OCI-LY7 (cell line): ENCODE data around the gene GAPDHS. TPM values are rescaled to one million over a fixed set of nuclear protein-coding genes. Genes with fewer than 3 reads are reported as not detected.

Source experiments
- BruUV-seq: library from RNA; stranded (reverse); fragments of 400-500 nt; replicated peaks from 2 replicates; lab custom pipeline; 2021; lab: Mats Ljungman, UMichigan
- CTCF ChIA-PET: fragments of 300-600 bp; sonication (Branson Sonifier 250); formaldehyde crosslinking; loops from one replicate; lab custom pipeline; 2022; ENCODE audit warnings: antibody characterized with exemption; ENCODE audit not compliant: unreplicated experiment; lab: Charles Lee
- POLR2A ChIA-PET: fragments of 300-600 bp; sonication (Branson Sonifier 250); formaldehyde crosslinking; loops from one replicate; lab custom pipeline; 2022; ENCODE audit warnings: antibody characterized with exemption; lab: Charles Lee
- DNase-seq: peaks from one replicate; pipeline ENCODE4 v3.0.0-alpha.2; 2015; ENCODE audit warnings: low spot score
- H2AFZ ChIP-seq: fragments of 200-600 bp; sonication (generic), shearing (Covaris generic); 2 replicates; pipeline ENCODE4 v1.6.1; 2014; ENCODE audit warnings: mild to moderate bottlenecking, antibody characterized with exemption, low read length, moderate library complexity
- H3K27ac ChIP-seq: fragments of 200-600 bp; sonication (generic); 2 replicates; pipeline ENCODE4 v1.5.1; 2014; ENCODE audit warnings: mixed run types, low read depth, mild to moderate bottlenecking, moderate library complexity, low read length, inconsistent platforms; ENCODE audit not compliant: poor library complexity, severe bottlenecking
- H3K36me3 ChIP-seq: fragments of 200-600 bp; sonication (generic); 2 replicates; pipeline ENCODE4 v1.6.1; 2014; ENCODE audit warnings: mild to moderate bottlenecking, antibody characterized with exemption, low read length, moderate library complexity, mixed read lengths; ENCODE audit not compliant: insufficient read depth
- H3K4me1 ChIP-seq: fragments of 200-600 bp; sonication (generic); 2 replicates; pipeline ENCODE4 v1.5.1; 2014; ENCODE audit warnings: mild to moderate bottlenecking, low read length; ENCODE audit not compliant: insufficient read depth, poor library complexity, severe bottlenecking
- H3K4me2 ChIP-seq: fragments of 200-600 bp; sonication (generic); 2 replicates; pipeline ENCODE4 v1.6.1; 2014; ENCODE audit warnings: mild to moderate bottlenecking, low read length
- H3K4me3 ChIP-seq: fragments of 200-600 bp; sonication (generic); 2 replicates; pipeline ENCODE4 v1.5.1; 2014; ENCODE audit warnings: mild to moderate bottlenecking, low read depth, low read length; ENCODE audit not compliant: poor library complexity, severe bottlenecking
- H3K79me2 ChIP-seq: fragments of 200-600 bp; sonication (generic); 2 replicates; pipeline ENCODE4 v1.6.1; 2016; ENCODE audit warnings: low read depth, mild to moderate bottlenecking, low read length, moderate library complexity, mixed read lengths; ENCODE audit not compliant: insufficient read depth
- H3K9me2 ChIP-seq: fragments of 200-600 bp; sonication (generic); 2 replicates; pipeline ENCODE4 v1.6.1; 2016; ENCODE audit warnings: mild to moderate bottlenecking, low read length, mixed read lengths; ENCODE audit not compliant: insufficient read depth
- H3K9me3 ChIP-seq: fragments of 200-600 bp; sonication (generic); 2 replicates; pipeline ENCODE4 v1.6.1; 2014; ENCODE audit warnings: mild to moderate bottlenecking, mixed run types, low read length, mixed read lengths
- H4K20me1 ChIP-seq: fragments of 200-600 bp; sonication (generic); 2 replicates; pipeline ENCODE4 v1.6.1; 2014; ENCODE audit warnings: mild to moderate bottlenecking, antibody characterized with exemption, low read length, moderate library complexity, mixed read lengths; ENCODE audit not compliant: insufficient read depth
- CTCF ChIP-seq: fragments of 200-600 bp; sonication (generic); conservative IDR thresholded peaks from 2 replicates; pipeline ENCODE4 v1.5.1; 2014; ENCODE audit warnings: mild to moderate bottlenecking, antibody characterized with exemption, low read length, moderate library complexity, mixed read lengths
- EZH2phosphoT487 ChIP-seq: fragments of 200-600 bp; sonication (generic); IDR thresholded peaks from 2 replicates; pipeline ENCODE4 v1.6.1; 2018; ENCODE audit warnings: low read depth, borderline replicate concordance, mild to moderate bottlenecking, mixed run types, antibody characterized with exemption, low read length, moderate library complexity, mixed read lengths
- intact Hi-C: fragments of 100-400 bp; cut with micrococcal nuclease; formaldehyde crosslinking; loops from one replicate; pipeline ENCODE4 v1.10.0; 2022; ENCODE audit not compliant: unreplicated experiment
- total RNA-seq, 2 experiments: library from RNA; depleted of rRNA in 1 of 2; stranded (reverse); fragments of >200 nt in 1 of 2; shearing (Covaris generic) in 1 of 2; gene quantifications; 2 replicates each; pipeline ENCODE4 v1.2.3, GENCODE V29; 2014 to 2022

The GAPDHS gene
- total RNA-seq, 2 experiments from 2014 or later: not detected

GRCh38 chr19:35495107-35496064 is 37.9 kb upstream of the GAPDHS start:
- H4K20me1 ChIP-seq: no peaks in the 10 kb centered on the region
- H3K4me3 ChIP-seq: no peak overlapping the region
- TF ChIP-seq CTCF (peak; percentile 89), EZH2phosphoT487 (no peak)
- H3K4me1 ChIP-seq: no peaks in the 10 kb centered on the region
- no TSS peak for BruUV-seq
- H3K27ac ChIP-seq: no peak overlapping the region
- no peaks in the 10 kb centered on the region for H3K9me2 ChIP-seq
- no peaks in the 10 kb centered on the region for H3K79me2 ChIP-seq
- no peaks in the 10 kb centered on the region for H3K36me3 ChIP-seq
- peak overlapping the region; percentile 39 for H3K4me2 ChIP-seq
- ChIA-PET CTCF (interaction anchor here (0.5 to 1.0 kb wide), 6 partner anchors 9 to 287 kb away, joined by 3 to 7 read pairs (median 4); no protein-coding TSS in a partner anchor), POLR2A (interaction anchor here (1.2 kb wide), 1 partner anchor 142 kb away, joined by 3 read pairs; no protein-coding TSS in a partner anchor)
- H2AFZ ChIP-seq: no peak overlapping the region
- intact Hi-C loops: loop anchor here (1.0 kb wide), 1 partner anchor 143 kb away; no protein-coding TSS in a partner anchor
- DNase-seq: peak; percentile 77
- H3K9me3 ChIP-seq: no peaks in the 10 kb centered on the region

DNA sequence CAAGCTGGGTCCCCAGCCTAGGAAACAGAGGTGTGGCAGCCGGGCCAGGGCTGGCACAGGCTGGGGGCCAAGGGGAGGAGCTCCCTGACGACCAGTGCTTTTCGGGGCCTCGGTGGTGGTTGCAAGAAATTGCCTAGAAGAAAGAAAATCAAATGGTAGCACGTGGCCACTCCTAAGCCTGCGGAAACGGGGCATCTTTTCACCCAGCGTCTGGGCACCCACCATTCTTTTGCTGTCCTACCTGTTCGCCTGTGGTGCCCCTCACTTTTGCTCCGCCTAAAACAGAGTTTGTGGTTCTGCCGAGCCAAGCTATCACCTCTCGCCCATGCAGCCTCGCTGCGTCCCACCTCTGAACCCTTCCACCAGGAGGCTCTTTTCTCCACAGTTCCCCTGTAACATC is 35.9 kb upstream of the GAPDHS start:
- intact Hi-C loops: no loop called here
- POLR2A ChIA-PET: interaction anchor here (0.7 kb wide), 1 partner anchor 9 kb away, joined by 3 read pairs; no protein-coding TSS in a partner anchor

More for the DNA sequence above, 35.9 kb upstream of the GAPDHS start:
- no peaks in the 10 kb centered on the region for H3K4me1 ChIP-seq
- H3K9me2 ChIP-seq: no peaks in the 10 kb centered on the region
- H3K27ac ChIP-seq: no peak overlapping the region
- no peak for DNase-seq
- H3K4me3 ChIP-seq: no peak overlapping the region
- BruUV-seq: no TSS peak
- no peaks in the 10 kb centered on the region for H3K79me2 ChIP-seq
- TF ChIP-seq EZH2phosphoT487: no peak
- TF ChIP-seq CTCF: no peak
- no peaks in the 10 kb centered on the region for H4K20me1 ChIP-seq
- H2AFZ ChIP-seq: no peak overlapping the region
- H3K4me2 ChIP-seq: no peak overlapping the region
- no peaks in the 10 kb centered on the region for H3K36me3 ChIP-seq
- CTCF ChIA-PET: no interaction called here
- H3K9me3 ChIP-seq: no peaks in the 10 kb centered on the region
